Measurements from ENCODE around the gene NCKAP5. TPM values are rescaled to one million over a fixed set of nuclear protein-coding genes. Genes with fewer than 3 reads are reported as not detected.

NCKAP5 gene
- total and polyA plus RNA-seq, 2 of the 8 experiments (the other 6 are each of a cell fraction or from before 2014, with no cell fraction given) = 0.27 to 0.86 TPM

DNA sequence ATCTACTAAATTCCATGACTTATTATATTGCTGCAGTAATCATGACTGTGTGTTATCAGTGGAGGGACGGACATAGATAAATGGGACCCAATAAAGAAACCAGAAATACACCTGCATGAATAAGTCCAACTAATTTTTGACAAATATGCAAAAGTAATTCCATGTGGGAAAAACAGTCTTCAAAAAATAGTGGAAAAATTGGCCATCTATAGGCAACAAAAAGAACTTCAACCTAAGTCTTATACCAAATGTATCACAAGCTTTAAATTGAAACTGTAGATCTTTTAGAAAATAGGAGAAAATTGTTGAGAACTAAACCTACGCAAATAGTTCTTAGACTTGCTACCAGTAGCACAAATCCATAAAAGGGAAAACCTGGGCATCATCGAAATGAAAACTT, 376.2 kb downstream of the NCKAP5 start (continued):
- TF ChIP-seq, protein P1, sequence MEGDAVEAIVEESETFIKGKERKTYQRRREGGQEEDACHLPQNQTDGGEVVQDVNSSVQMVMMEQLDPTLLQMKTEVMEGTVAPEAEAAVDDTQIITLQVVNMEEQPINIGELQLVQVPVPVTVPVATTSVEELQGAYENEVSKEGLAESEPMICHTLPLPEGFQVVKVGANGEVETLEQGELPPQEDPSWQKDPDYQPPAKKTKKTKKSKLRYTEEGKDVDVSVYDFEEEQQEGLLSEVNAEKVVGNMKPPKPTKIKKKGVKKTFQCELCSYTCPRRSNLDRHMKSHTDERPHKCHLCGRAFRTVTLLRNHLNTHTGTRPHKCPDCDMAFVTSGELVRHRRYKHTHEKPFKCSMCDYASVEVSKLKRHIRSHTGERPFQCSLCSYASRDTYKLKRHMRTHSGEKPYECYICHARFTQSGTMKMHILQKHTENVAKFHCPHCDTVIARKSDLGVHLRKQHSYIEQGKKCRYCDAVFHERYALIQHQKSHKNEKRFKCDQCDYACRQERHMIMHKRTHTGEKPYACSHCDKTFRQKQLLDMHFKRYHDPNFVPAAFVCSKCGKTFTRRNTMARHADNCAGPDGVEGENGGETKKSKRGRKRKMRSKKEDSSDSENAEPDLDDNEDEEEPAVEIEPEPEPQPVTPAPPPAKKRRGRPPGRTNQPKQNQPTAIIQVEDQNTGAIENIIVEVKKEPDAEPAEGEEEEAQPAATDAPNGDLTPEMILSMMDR (IDR thresholded peaks at IDR 0.05; ENCODE audit: control extremely low read depth in 1 of 3, insufficient read depth in 1 of 3, low read depth in 1 of 3, low read length in 3 of 3) = no peak
- TF ChIP-seq CREB1 (IDR thresholded peaks at IDR 0.05) (no peak), ATF2 (IDR thresholded peaks at IDR 0.05; ENCODE audit: low read length) (no peak), KDM4A (IDR thresholded peaks at IDR 0.05; ENCODE audit: low read depth, low read length, severe bottlenecking) (no peak), EGR1 (IDR thresholded peaks at IDR 0.05; ENCODE audit: borderline replicate concordance, low read depth, low read length) (no peak), RXRA (IDR thresholded peaks at IDR 0.05; ENCODE audit: insufficient read depth, low read depth, low read length) (no peak)
